Erythroblast (primary cell): ENCODE data around the gene FOXD1.

ENCODE experiments used
- GATA1 ChIP-seq: IDR thresholded peaks from 2 replicates; pipeline ENCODE4 v1.6.1; 2011; ENCODE audit warnings: low read depth, mild to moderate bottlenecking, control low read depth, low read length, moderate library complexity
- POLR2A ChIP-seq: IDR thresholded peaks from 2 replicates; pipeline ENCODE4 v1.6.1; 2011; ENCODE audit warnings: mild to moderate bottlenecking, low read length

DNA sequence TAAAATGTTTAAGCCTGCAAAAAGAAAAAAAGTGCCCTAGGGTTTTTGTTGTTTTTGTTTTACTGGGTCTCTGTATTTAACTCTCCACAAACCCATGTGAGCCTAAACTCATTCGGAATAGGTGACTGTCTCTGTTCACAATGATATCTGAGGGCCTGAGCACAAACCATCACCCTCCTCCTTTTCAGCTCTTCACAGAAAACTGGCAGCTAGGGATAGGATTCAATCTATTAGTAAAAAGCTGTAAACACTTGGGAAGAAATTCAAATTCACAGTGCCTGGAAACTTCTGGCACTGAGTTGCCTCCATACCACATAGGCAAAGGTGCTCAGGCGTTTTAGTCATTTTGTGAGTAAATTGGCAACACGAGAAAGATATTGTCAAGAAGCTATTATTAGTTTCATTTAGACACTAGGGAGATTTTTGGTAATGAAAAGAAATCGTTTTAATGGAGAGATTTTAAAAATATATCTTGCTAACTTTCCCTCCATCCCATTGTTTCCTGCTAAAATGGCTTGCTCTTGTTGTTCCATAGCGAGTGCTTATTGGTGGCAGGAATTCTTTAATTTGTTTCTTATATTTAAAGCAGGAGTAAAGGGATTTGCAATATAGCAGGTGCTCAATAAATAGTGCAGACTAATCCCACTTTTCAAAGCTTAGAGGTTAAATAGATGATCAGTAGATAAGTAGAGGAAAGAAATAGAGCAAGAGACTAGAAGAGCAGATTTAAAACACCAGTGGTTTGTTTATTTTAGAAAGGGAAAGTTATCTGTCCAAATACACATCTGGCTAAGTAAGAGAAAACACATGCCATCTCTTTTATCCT lies 9.7 kb downstream of the FOXD1 start:
- TF ChIP-seq POLR2A (no peak), GATA1 (no peak)
